Right renal cortex interstitium (tissue), 3 donors: Measurements from ENCODE around the gene SPRY1. TPM values are rescaled to one million over a fixed set of nuclear protein-coding genes. Genes with fewer than 3 reads are reported as not detected.

ENCODE experiments used
- DNase-seq, 3 donors: peaks; one replicate each; pipeline ENCODE4 v3.0.0-alpha.2; 2013; ENCODE audit warnings: low read depth in 3 of 3, low spot score in 2 of 3
- polyA plus RNA-seq, 3 donors: library from polyadenylated mRNA; unstranded; fragments of 120-200 nt; gene quantifications; one replicate each; pipeline ENCODE4 v1.2.1, GENCODE V29; 2013; ENCODE audit not compliant: insufficient read length in 3 of 3

The SPRY1 gene
- polyA plus RNA-seq, 3 donors: 85.3 to 91.2 (median 89.6) TPM

DNA sequence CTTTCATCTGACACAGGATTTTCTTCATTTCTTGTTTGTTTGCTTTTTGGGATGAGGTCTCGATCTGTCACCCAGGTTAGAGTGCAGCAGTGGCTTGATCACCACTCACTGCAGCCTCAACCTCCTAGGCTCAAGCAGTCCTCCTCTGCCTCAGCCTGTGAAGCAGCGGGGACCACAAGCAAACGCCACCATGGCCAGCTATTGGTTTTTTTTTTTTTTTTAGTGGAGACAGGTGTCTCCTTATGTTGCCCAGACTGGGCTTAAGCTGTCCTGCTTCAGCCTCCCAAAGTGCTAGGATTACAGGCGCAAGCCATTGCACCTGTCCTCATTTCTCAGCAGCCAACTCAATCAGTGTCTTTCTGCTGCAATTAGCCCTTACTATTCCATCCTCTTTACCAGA is 10.3 kb downstream of the SPRY1 start:
- no peak for DNase-seq

DNA sequence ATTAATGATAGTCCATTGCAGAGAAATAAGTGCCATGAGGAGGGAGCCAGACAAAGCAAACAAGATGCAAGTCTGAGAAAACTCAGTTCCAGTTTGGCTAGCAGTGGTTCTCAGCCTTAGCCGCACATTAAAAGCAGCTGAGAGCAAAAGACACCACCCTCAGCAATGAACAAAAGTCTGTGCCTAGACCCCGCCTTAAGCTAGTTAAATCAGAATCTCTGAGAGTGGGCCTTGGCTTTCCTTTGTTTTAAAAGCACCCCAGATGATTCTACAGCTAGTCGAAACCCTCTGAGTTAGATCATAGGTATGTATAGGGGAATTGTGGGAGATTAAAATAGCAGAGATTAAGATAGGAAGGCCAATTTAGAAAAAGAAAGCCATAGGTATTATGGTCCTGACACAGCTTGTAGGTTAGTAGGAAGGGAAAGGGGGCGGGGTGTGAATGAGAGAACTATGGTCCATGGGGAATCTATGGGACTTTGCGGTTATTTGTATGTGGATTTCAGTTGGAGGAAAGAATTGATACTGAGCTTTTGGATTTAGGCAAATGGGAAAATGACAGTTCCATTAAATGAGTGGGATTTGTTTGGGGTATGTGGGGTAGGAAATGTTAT is 12.0 kb downstream of the SPRY1 start:
- no peak for DNase-seq

DNA sequence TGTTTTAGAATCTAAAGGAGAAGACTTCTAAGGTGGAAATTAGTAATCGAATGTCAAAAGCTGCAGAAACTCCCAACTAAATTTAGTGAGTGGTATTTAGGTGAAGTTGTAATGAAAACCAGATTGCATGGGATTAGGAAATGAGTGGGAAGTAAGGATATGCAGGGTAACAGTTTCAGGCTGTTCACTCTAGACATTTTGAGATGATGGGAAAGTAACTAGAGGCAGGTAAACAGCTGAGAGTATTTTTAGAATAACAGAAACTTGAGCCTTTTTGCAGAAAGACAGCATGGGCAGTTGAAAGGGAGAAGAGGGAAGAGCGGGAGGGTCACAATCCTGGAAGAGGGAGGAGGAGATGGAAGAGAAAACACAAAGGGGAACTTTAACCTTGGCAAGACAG is 12.7 kb downstream of the SPRY1 start:
- DNase-seq: no peak

DNA sequence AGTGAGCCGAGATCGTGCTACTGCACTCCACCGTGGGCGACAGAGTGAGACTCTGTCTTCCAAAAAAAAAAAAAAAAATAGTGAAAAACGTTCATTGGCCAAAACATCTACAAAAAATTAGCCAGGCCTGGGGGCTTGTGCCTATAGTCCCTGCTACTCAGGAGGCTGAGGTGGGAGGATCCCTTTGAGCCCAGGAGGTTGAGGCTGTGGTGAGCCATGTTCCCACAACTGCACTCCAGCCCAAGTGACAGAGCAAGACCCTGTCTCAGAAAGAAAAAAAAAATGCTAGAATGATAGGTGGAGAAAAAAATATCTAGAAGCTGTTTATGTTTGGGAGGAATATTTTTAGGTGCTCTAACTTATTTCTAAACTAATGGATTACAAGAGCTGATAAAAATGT is 14.9 kb downstream of the SPRY1 start:
- no peak for DNase-seq

DNA sequence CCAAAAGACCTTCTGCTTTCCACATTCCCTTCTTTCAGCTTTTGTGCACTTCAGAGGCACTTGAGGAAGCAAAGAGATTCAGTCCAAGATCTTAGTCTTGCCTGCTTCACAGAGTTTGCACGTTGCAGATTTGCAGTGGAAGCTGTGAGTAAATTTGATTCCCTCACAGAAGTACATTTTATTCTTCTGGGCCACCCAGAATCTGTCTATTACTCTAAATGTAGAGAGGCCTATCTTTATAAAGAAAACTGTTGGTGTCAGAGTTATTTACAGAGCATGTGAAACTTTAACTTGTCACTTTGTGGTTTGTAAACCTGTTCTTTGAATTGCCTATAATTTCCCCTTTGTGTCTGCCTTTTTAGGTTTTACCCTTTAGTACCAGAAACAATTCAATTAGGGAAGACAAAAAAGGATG is 15.5 kb downstream of the SPRY1 start:
- DNase-seq: no peak

DNA sequence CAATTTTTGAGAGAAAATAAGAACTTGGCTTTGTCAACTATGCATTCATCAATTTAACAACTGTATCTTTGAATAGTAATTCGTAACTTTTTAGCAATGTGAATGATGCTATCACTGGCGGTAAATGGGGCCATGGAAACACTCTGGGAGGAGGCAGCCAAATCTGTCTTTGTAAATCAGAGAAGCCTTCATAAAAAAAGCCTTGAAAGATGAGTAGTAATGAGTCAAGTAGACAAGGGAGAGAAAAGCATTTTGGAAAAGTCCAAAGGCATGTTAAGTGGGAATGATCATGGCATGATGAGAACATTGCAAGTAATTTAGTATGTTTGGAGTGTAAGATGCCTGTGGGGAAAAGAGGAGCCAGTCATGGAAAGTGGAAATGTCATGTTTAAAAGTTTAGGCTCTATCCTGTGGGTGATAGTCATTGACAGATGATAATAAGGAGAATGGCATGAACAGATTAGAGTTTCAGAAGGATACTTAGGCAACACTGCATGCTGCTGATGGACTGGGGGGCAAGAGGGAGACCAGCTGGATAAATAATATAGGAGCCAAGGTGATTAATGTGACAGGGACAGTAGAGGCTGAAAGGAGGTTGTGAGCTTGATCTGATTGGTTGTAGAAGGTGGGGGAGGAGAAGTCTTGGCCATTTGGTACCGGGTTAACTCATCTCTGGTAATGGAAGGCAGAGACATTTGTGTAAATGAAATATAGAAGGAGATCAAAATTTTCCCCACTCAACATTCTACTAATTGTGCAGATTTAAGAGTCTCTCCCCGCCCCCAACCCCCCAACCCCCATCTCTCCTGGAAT is 16.3 kb downstream of the SPRY1 start:
- DNase-seq: no peak

DNA sequence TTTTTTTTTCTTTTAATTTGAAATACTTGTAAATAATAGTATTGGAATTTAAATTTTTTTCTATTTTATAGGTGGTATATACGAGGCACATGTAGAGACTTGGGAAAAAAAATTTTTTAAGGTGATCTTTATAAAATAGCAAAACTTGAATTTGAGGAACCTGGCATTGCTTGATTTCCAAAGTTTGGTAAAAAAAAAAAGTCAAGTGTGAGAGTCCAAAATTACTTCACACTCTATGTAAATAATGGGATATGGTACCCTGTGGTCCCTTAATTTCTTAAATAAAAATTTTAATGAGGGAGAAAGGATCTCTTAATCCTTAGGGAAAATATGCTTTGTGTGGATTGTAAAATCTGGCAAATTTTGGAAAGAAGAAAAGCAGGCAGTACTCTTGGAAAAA is 19.0 kb downstream of the SPRY1 start:
- DNase-seq: no peak

DNA sequence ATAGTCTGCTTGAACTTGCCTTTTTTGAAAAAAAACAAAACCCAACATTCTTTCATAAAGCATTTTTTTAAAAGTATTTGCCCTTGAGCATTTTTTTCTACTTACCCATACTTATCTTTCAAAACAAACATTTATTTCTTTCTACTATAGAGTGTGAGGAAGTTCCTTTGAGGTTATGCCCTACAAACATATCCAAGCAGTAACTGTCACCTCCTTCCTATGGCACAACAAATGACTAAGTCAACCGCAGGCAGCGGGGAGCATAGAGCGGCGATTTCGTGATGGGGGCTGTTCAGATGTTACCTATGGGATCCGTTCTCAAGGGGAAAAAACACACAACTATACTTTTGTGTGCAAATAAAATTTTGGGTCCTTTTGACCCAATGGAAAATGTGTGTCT is 19.4 kb downstream of the SPRY1 start:
- DNase-seq: no peak

DNA sequence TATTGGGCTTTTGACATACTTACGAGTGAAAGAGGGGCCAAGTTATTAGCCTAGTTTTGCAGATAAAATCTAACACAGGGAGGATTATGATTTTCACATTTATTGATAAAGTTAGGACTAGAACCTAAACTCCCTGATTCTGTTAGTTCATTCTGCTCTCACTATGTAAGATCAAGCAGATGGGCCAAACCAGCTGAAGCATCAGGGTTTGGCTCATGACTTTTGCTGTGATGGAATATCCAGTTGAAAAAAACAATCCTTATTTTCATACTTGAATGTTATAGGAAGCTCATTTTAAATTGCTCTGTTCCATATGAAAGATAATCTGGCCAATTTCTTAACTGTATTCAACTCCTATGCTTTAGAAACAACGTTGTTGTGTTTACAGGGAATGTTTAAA is 21.2 kb downstream of the SPRY1 start:
- DNase-seq: no peak

DNA sequence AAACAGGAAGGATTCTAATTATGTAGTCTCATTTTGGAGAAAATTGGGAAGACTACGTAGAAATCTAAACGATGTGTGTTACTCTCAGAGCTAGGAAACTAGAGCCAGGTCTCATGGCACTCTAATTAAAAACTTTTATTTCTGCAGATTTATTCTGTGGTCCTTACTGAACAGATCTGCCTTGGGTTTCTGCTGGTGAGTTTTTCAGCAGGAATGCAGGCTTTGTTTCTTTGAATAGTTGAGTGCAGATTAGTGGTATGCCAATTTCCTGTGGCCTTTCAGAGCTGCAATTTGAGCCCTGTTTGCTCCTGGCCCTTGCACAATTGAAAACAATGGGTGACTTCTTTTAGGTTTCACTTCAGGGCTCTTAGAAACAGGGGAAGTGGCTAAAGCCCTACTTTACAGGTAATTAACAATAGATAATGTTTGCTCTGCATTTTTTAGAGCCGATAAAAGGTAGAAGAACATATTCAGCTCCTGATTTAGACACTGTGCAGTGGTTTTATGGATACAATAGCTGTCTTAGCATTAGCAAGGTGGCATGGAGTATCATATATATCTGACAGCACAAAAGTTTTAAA is 21.8 kb downstream of the SPRY1 start:
- no peak for DNase-seq

DNA sequence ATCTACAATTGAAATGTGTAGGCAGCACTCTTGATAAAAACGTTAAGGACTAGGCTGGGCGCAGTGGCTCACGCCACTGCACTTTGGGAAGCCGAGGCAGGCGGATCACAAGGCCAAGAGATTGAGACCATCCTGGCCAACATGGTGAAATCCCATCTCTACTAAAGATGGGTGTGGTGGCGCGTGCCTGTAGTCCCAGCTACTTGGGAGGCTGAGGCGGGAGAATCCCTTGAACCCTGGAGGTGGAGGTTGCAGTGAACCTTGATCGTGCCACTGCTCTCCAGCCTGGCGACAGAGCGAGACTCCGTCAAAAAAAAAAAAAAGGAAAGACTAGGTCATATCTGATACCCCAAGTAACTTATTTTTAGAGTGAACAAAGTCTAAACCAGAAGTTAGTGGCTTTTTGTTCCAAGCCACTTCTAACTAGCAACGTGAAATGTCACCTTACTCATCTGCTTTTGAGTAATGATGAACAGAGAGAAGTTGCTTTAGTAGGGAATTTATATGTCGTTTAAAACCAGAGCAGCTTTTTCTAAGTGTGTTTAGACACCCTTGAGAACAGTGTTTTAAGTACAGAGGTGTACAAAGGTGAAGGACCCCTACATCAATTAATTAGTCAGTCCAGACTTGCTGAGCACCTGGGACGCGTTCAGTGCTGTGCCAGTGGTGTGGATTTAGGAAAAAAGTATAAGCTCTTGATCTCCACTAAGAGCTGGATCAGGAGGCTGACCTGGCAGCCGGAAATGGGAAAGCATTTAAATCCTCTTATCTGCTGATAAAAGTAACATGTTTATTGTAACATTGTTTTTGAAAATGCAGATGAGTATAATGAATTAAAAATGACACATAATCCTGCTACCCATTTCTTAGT is 23.5 kb downstream of the SPRY1 start:
- no peak for DNase-seq

DNA sequence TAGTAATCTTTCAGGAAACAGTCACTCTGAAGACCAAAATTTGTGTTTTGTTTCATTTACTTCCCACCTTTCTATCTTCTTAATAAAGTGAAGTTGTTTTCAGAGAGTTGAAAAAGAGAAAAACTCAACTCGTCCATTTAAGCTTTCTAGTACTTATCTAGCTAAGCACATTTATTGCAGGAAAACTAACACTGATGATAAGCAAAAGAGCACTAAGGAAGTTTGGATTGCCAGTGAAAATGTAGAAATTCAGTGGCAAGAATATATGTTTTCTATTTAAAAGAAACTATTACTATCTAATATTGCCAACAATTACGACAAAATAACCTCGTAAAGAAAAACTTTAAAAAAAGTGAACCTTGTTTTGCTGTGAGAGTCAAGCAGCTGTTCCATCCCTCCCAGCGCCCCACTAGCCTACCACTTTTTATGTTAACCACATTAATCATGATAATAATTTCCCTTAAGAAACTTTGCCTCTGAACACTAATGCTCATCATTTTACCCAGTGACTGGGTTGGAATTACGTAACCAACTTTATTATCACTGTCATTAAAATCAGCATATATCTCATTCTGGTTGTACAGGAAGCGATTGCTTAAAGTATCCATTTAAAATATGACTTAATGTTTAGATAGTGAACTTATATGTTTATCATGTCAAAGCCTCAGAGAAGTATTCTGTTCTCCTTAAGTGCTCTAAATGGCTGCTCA is 24.8 kb downstream of the SPRY1 start:
- DNase-seq: no peak

DNA sequence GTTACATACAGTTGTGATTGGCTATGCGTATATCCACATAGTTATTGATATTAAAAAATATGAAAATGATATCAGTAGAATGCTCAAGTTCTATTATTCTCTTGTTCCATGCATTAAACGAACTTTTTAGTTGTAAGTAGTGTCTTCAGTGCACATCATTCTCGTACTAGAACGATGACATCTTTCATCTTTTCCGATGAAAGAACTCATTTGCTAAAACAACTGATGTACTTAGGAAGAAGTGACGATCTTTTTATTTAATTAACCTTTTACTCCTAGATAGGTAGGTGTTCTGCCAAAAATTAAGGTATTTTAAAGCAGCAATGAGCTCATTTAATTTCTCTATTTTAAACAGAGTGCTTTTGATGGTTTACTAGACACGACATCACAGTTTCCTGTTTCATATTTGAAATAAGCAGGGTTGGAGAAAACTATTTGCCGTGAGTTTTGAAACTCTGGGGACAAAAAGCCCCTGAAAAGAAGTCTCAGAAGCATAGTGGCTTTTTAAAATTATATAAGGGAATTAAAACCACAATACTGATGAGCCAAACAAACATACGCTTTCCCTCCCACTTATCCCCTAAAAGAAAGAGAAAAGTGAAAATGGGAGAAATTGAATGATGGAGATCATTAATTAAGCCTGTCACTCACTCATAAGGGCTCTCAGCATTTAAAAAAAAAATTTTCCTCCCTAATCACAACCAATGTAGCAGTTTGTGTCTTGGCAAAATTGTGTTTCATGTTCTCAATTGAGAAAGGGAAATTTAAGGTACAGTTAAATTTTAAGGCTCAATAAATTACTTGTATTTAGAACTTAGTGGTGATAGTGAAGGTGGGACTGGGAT is 25.6 kb downstream of the SPRY1 start:
- no peak for DNase-seq

DNA sequence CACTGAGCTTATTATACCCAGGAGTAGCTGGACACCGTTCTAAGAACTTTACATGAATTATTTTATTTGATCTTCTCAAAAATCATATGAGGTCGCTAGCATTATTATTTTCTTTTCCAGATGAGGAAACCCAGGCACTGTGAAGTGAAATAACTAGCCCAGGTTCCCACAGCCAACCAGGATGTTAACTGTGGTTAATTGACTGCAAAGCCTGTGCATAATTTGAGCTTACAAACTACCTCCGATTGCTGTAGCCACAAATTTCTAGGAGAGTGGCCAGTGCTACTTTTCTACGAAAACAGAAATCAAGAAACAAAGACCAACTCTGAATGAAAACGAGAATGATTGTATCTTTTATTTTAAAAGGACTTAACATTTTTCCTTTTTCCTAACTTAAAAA is 27.2 kb downstream of the SPRY1 start:
- no peak for DNase-seq

DNA sequence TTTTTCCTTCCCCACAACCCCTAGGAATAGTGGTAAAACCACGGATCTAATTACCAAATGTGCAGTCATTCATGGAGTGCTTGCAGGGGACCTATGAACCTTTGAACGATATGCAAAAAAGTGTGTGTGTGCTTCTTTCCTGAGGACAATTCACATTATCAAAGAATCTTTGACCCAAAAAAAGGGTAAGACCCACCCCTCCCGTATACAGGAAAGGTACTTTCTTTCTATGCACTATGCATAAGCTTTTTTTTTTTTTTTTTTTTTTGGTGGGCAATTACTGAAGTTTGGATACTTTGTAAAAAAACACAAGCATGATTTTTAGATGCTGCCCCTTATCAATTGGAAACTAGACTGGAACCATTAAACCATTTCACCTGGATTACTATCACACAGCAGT is 31.4 kb downstream of the SPRY1 start:
- no peak for DNase-seq

DNA sequence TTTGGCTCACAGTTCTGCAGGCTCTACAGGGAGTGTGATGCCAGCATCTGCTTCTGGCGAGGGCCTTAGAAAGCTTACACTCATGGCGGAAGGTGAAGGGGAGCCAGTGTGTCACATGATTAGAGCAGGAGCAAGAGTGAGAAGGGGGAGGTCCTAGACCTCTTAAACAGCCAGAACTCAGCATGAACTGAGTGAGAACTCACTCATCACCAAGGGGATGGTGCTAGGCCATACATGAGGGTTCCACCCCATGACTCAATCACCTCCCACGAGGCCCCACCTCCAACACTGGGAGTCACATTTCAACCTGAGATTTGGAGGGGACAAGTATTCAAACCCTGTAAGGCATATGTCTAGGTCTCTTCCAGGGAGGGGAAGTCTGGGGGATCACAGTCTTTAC is 33.4 kb downstream of the SPRY1 start:
- DNase-seq: no peak

DNA sequence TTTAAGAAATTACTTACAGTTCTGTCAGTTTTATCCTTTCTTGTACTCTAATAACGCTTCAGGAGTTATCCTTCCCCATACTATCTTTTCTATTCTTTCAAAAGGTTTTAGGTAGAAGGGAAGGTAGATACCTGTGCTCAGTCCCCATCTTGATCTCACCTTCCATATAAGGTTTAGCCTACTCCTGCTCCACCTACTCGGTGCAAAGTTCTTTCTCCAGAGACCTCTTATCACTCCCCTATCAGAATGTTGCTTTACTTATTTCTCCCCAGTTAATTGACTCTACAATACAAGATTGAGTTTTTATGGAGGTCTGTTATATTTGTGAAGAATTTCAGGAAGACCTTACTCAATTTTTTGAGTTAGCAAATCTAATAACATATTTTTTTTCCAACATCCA is 33.9 kb downstream of the SPRY1 start:
- no peak for DNase-seq

DNA sequence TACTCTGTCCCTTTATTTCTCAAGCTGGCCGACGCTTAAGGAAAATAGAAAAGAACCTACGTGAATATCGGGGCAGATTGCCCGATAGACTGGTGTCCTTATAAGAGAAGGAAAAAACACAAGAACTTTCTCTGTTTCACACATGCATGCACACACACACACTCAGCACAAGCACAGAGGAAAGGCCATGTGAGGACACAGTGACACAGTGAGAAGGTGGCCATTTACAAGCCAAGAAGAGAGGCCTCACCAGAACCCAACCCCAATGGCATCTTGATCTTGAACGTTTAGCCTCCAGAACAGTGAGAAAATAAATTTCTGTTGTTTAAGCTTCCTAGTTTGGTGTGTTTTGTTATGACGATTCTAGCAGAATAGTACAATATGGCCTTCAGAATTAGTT is 37.0 kb downstream of the SPRY1 start:
- DNase-seq: no peak

DNA sequence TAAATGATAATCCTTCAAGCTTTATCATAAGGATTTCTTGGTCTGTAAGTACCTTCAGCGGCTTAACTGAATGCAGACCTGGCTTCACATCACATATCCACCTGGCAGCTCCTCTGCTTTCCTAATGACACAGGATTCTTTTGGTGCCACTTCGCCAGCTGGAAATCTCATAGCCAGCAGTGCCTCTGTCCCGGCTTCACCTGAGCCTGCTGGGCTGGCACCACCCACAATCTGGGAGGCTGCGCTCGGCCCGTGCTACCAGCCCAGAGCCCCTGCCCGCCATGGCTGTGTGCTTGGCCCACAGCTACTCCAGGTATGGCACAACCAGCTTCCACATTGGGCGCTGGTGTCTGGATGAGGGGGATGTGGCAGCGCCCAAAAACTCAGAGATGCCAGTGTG is 37.4 kb downstream of the SPRY1 start:
- no peak for DNase-seq
